HG02798 (cell line): ENCODE data around the gene EDN1.

Source experiments
- ATAC-seq: cut with Tn5 transposase; IDR thresholded peaks from one replicate; pipeline ENCODE4 v1.9.1; 2021; ENCODE audit warnings: mild to moderate bottlenecking; ENCODE audit not compliant: unreplicated experiment, poor library complexity

The EDN1 gene

DNA sequence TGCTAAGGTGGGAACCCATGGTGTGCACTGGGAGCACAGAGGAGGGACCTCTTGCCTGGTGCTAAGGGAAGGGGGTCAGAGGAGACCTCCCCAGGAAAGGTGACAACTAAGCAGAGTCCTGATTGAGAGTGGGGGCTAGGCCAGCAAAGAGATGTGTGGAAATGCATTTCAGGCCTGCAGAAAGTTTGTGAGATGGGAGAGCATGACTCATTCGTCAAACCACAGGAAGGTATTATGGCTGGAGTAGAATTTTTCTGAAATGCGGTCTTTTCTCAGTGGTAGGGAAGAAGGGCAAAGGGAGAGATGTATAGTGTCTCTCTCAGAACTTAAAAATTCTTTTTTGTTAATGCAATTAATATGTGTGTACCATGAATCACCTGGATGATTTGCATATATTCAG lies 23.6 kb upstream of the EDN1 start:
- ATAC-seq: no peak

DNA sequence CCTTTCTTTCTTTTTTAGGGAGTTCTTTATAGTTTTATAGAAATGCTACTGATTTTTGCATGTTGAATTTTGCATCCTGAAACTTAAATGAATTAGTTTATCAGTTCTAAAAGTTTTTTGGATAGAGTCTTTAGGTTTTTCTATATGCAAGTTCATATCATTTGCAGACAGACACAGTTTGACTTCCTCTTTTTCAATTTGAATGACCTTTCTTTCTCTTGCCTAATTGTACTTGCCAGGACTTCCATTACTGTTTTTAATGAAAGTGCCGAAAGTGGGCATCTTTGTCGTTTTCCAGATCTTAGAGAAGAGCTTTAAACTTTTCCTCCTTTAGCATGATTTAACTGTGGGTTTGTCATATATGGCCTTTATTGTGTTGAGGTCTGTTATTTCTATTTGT lies 21.1 kb upstream of the EDN1 start:
- no peak for ATAC-seq

DNA sequence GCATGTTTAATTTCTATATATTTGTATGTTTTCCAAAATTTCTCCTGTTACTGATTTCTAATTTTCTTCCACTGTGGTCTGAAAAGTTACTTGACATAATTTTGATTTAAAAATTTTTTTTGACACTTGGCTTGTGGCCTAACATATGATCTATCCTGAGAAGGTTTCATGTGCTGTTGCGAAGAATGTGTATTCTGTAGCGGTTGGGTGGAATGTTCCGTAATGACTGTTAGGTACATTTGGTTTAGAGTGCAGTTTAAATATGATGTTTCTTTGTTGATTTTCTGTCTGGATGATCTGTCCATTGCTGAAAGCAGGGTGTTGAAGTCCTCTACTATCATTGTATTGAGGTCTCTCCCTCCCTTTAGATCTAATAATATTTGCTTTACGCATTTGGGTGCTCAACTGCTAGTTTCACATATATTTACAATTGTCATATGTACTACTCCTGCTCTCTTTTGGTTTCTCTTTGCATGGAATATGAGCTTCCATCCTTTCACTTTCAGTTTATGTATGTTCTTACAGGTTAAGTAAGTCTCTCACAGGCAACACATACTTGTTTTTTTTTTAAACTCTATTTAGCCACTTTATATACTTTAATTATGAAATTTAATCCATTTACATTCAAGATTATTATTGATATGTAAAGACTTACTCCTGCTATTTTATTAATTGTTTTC lies 19.5 kb upstream of the EDN1 start:
- ATAC-seq: no peak

DNA sequence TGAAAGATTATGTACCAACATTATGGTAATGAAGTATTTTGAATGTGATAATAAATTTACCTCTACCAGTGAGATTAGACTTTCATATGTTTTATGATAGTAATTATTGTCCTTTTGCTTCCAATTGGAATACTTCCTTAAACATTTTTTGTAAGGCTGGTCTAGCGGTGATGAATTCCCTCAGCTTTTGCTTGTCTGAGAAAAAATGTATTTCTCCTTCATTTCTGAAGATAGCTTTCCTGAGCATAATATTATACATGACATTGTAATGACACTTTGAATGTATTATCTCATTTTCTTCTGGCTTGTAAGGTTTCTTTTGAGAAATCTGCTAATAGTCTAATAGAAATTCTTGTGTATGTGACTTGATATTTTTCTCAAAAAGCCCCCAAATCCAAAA lies 18.6 kb upstream of the EDN1 start:
- no peak for ATAC-seq

GRCh38 chr6:12271997-12272396 lies 18.2 kb upstream of the EDN1 start:
- ATAC-seq: no peak

- no peak for ATAC-seq
These were observed 15.1 kb upstream of the EDN1 start for GRCh38 chr6:12275107-12275506.

- ATAC-seq: no peak
These were observed 13.2 kb upstream of the EDN1 start for GRCh38 chr6:12276930-12277315.

GRCh38 chr6:12277386-12277785 lies 12.8 kb upstream of the EDN1 start:
- ATAC-seq: no peak

GRCh38 chr6:12278915-12279314 lies 11.2 kb upstream of the EDN1 start:
- no peak for ATAC-seq

- ATAC-seq: no peak
These were observed 10.7 kb upstream of the EDN1 start for GRCh38 chr6:12279322-12280091.

DNA sequence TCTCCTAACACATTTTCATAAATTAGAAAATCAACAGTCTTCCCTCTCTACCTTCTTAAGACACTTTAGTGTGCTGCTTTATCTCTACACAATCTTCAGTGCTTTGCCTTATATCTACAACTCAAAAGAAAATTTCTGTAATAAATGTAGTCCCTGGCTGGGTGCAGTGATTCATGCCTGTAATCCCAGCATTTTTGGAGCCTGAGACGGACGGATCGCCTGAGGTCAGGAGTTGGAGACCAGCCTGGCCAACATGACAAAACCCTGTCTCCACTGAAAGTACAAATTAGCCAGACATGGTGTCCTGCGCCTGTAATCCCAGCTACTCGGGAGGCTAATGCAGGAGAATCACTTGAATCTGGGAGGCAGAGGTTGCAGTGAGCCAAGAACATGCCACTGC lies 9.7 kb upstream of the EDN1 start:
- ATAC-seq: no peak

DNA sequence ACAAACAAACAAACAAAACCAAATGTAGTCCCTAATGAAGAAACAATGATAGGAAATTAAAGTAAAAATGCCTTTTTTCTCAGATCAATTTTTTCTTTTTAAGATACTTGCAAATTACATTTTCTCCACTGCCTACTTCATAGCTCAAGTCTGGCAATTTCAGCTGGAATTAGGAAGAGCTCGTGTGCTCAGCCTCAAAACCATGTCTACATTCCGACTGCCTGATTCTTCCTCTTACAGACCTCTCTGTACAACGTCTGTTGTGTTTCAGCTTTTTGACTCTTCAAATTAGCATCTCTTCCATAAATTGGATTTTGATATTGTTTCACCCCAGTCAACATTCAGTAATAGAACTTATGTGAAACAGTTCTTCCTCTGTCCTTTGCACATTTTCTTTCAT lies 9.3 kb upstream of the EDN1 start:
- no peak for ATAC-seq

GRCh38 chr6:12283904-12284303 lies 6.3 kb upstream of the EDN1 start:
- ATAC-seq: no peak

DNA sequence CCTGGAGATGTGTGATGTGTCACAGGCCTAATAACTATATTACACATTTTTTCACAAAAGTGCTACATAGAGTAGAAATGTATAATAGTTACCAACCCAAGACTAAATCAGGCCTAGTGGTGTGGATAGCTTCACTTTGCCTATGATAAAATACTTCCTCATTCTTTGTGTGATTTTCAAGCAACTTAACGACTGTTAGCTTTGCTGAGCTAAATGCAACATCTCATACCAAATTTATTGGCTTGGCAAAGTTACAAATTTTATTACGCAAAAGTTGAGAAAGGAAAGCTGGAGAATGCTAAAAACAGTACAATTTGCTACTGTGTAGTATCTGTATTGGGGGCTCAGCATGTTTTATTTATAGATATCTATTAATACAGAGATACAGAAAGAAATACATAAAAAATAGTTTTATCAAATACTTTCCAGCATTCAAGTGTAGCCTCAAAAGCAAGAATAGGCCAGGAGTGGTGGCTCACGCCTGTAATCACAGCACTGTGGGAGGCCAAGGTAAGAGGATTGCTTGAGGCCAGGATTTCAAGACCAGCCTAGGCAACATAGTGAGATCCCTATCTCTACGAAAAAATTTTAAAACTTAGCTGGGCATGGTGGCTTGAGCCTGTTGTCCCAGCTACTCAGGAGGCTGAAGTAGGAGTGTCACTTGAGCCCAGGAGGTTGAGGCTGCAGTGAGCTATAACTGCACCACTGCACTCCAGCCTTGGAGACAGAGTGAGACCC lies 3.6 kb upstream of the EDN1 start:
- ATAC-seq: no peak

DNA sequence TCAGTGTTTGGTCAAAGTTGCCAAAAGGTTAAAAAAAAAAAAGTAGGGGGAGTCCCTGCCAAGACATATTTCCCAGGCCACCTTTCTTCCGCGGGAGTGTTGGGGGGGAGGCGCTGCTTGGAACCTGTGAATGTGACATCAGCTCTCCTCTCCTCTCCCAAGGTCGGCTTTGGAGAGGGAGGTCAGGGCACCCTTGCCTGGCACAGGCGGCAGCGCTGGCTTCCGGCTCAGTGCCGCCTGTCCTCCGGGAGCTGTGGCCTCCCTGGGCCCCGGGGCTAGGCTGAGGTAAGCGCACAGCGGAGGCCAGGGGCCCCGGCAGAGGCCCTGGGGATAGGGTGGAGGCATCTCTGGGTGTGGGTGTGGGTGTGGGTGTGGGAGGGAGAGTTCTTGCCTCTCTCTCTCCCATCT lies 1.9 kb upstream of the EDN1 start:
- no peak for ATAC-seq

- ATAC-seq: no peak
These were observed 1.2 kb upstream of the EDN1 start for GRCh38 chr6:12288914-12289313.

- peak; percentile 30 for ATAC-seq
These were observed 719 bp upstream of the EDN1 start for GRCh38 chr6:12289365-12289919.

DNA sequence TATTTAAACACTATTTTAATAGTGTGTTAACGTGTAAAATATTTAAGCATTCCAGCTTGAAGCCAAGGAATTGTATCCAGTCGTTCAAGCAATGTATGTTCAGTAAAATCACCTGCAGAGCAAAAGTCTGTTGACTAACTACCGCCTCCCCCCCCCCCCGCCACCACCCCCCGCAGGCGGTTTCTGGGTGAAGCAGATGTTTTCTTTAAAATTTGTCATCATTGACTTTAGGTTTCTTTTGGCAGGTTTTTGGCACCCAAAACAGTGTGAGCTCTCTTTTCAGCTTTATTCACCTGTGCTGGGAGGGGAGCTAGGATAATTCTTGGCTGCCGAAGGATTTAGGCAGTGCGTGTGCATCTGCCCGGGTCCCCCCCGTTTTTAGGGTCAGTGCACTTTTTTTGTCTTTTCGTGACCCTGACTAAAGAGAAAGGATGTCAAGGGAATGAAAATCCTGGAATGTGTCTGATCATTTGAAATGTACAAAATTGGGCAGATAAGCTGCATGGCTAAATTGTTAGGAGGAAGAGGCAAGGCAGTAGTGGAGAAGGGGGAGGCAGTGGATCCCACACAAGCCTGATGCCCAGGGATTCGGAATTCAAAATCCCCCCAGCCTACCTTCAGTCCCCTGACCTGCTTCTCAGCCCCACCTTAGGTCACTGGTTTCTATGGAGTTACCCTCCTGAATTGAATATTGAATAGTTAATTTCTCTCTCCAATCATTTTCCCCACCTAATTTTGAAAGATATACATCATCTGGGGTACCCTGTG lies 1.1 kb downstream of the EDN1 start:
- no peak for ATAC-seq

DNA sequence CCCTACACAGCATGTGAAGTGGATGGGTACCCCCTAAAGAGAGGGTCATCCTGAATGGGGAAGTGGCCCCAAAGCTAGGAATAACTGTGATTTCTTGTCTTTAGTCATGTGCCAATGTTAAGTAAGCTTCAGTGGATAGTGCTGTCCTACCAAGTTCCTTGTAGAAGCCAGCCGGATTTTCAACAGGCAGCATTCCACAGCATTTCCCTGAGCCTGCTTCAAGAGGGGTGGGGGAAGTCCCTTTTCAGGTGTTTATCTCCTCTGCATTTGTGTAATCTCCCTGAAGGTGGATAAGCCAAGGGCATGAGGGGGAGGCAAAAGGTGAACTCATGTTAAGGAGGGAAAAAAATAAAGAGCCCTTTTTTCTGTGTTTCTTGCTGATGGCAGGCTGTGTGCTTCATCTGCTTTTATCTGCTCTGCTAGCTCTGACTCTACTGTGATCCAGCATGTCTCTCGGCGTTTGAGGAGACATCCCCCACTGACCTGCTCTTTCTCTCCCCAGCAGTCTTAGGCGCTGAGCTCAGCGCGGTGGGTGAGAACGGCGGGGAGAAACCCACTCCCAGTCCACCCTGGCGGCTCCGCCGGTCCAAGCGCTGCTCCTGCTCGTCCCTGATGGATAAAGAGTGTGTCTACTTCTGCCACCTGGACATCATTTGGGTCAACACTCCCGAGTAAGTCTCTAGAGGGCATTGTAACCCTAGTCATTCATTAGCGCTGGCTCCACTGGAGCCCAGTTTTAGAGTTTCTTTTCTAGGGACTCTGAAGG lies 1.9 kb downstream of the EDN1 start:
- no peak for ATAC-seq
